HG03095 (cell line): ENCODE results near the gene SOS1.

ENCODE experiments used
- ATAC-seq: cut with Tn5 transposase; IDR thresholded peaks from one replicate; pipeline ENCODE4 v1.9.1; 2021; ENCODE audit warnings: moderate library complexity; ENCODE audit not compliant: unreplicated experiment

Gene SOS1

GRCh38 chr2:38935568-38936172 lies 185.2 kb downstream of the SOS1 start:
- ATAC-seq: no peak

- no peak for ATAC-seq
Observed at GRCh38 chr2:38934742-38935141, 186.1 kb downstream of the SOS1 start.

GRCh38 chr2:38933653-38934052 lies 187.2 kb downstream of the SOS1 start:
- ATAC-seq: no peak

- ATAC-seq: no peak
Observed at GRCh38 chr2:38932586-38932985, 188.3 kb downstream of the SOS1 start.
